Smooth muscle cell (in vitro differentiated cells): Measurements from ENCODE around the gene CADM2. TPM values are rescaled to one million over a fixed set of nuclear protein-coding genes. Genes with fewer than 3 reads are reported as not detected.

Experiments used
- DNase-seq: peaks from one replicate; lab custom pipeline; 2025; ENCODE audit not compliant: unreplicated experiment; lab: John Stamatoyannopoulos, UW
- H2AFZ ChIP-seq: fragments of 200-600 bp; sonication (generic); 2 replicates; pipeline ENCODE4 v1.6.0; 2016; ENCODE audit warnings: antibody characterized with exemption, low read depth, mild to moderate bottlenecking
- H3F3A ChIP-seq: fragments of 200-600 bp; sonication (generic); 2 replicates; pipeline ENCODE4 v1.6.0; 2017; ENCODE audit warnings: antibody characterized with exemption, low read depth
- H3K27ac ChIP-seq: fragments of 200-600 bp; sonication (generic); 2 replicates; pipeline ENCODE4 v1.5.1; 2016; ENCODE audit warnings: low read depth, mild to moderate bottlenecking
- H3K27me3 ChIP-seq: fragments of 200-600 bp; sonication (generic); 2 replicates; pipeline ENCODE4 v1.6.1; 2016; ENCODE audit warnings: low read depth, mild to moderate bottlenecking
- H3K36me3 ChIP-seq: fragments of 200-600 bp; sonication (generic); 2 replicates; pipeline ENCODE4 v1.5.1; 2016; ENCODE audit warnings: low read depth
- H3K4me1 ChIP-seq: fragments of 200-600 bp; sonication (generic); 2 replicates; pipeline ENCODE4 v1.5.1; 2016; ENCODE audit warnings: low read depth
- H3K4me2 ChIP-seq: fragments of 200-600 bp; sonication (generic); 2 replicates; pipeline ENCODE4 v1.6.0; 2016; ENCODE audit warnings: mild to moderate bottlenecking
- H3K4me3 ChIP-seq: fragments of 200-600 bp; sonication (generic); 2 replicates; pipeline ENCODE4 v1.5.1; 2016; ENCODE audit warnings: mild to moderate bottlenecking
- H3K79me2 ChIP-seq: fragments of 200-600 bp; sonication (generic); 2 replicates; pipeline ENCODE4 v1.6.0; 2016; ENCODE audit warnings: low read depth, mild to moderate bottlenecking
- H3K9ac ChIP-seq: fragments of 200-600 bp; sonication (generic); 2 replicates; pipeline ENCODE4 v1.6.0; 2016; ENCODE audit warnings: low read depth
- H3K9me3 ChIP-seq: fragments of 200-600 bp; sonication (generic); replicated peaks from 2 replicates; pipeline ENCODE4 v1.5.1; 2016; ENCODE audit warnings: low read depth
- H4K20me1 ChIP-seq: fragments of 200-600 bp; sonication (generic); 2 replicates; pipeline ENCODE4 v1.6.0; 2016; ENCODE audit warnings: low read depth
- CTCF ChIP-seq: fragments of 200-600 bp; sonication (generic); IDR thresholded peaks from 2 replicates; pipeline ENCODE4 v1.5.1; 2017; ENCODE audit warnings: borderline replicate concordance, mild to moderate bottlenecking, antibody characterized with exemption; ENCODE audit not compliant: insufficient read depth, poor library complexity, severe bottlenecking
- WGBS: methylation state at CpG from one replicate; pipeline ENCODE4 v1.1.7; 2016; ENCODE audit warnings: low lambda C conversion rate; 5-methylcytosine and 5-hydroxymethylcytosine counted together
- polyA plus RNA-seq: library from polyadenylated mRNA; unstranded; fragments of >200 nt; fragmentation: Nextera tagmentation; extraction: Ambion mirVana; gene quantifications from 2 replicates; pipeline ENCODE4 v1.2.1, GENCODE V29; 2016
- total RNA-seq: library from RNA; depleted of rRNA; stranded (reverse); fragments of >200 nt; gene quantifications from 2 replicates; pipeline ENCODE4 v1.2.3, GENCODE V29; 2014

The CADM2 gene
- total and polyA plus RNA-seq, 2 experiments from 2014 or later = 0.13 TPM; not detected in 1

- Histone ChIP-seq H2AFZ (no peak overlapping the region), H3K27me3 (no peaks in the 10 kb centered on the region), H3K27ac (no peak overlapping the region), H3K36me3 (no peaks in the 10 kb centered on the region), H3F3A (no peaks in the 10 kb centered on the region), H3K4me1 (no peaks in the 10 kb centered on the region), H3K4me3 (no peak overlapping the region), H4K20me1 (no peaks in the 10 kb centered on the region), H3K9ac (no peak overlapping the region), H3K9me3 (no peaks in the 10 kb centered on the region), H3K79me2 (no peaks in the 10 kb centered on the region), H3K4me2 (no peak overlapping the region)
- DNase-seq = no peak
- 95% methylated on average over 1 of the region's 1 CpG for WGBS
- TF ChIP-seq CTCF = no peak
Measured at GRCh38 chr3:85808755-85809154, 850.0 kb downstream of the CADM2 start.

- H3K4me3 ChIP-seq = no peak overlapping the region
- H3K9ac ChIP-seq = no peak overlapping the region
- H3K4me2 ChIP-seq = no peak overlapping the region
- H3K4me1 ChIP-seq = no peaks in the 10 kb centered on the region
- no peak for DNase-seq
- no peak overlapping the region for H3K27ac ChIP-seq
- no peaks in the 10 kb centered on the region for H3F3A ChIP-seq
- H3K27me3 ChIP-seq = no peaks in the 10 kb centered on the region
- H3K79me2 ChIP-seq = no peaks in the 10 kb centered on the region
- H3K9me3 ChIP-seq = no peaks in the 10 kb centered on the region
- no peaks in the 10 kb centered on the region for H3K36me3 ChIP-seq
- H2AFZ ChIP-seq = no peak overlapping the region
- 31% methylated on average over 1 of the region's 1 CpG for WGBS
- peak; percentile 69 for TF ChIP-seq CTCF
- H4K20me1 ChIP-seq = no peaks in the 10 kb centered on the region
Measured at GRCh38 chr3:85821130-85821756, 862.5 kb downstream of the CADM2 start.

- WGBS = 73% methylated on average over 1 of the region's 1 CpG
- no peaks in the 10 kb centered on the region for H3K9me3 ChIP-seq
- H3F3A ChIP-seq = no peaks in the 10 kb centered on the region
- no peak overlapping the region for H3K4me2 ChIP-seq
- no peaks in the 10 kb centered on the region for H3K79me2 ChIP-seq
- no peak overlapping the region for H3K9ac ChIP-seq
- no peak for DNase-seq
- H3K27me3 ChIP-seq = no peaks in the 10 kb centered on the region
- no peak overlapping the region for H2AFZ ChIP-seq
- H4K20me1 ChIP-seq = no peaks in the 10 kb centered on the region
- no peaks in the 10 kb centered on the region for H3K36me3 ChIP-seq
- TF ChIP-seq CTCF = no peak
- no peak overlapping the region for H3K27ac ChIP-seq
- no peaks in the 10 kb centered on the region for H3K4me1 ChIP-seq
- H3K4me3 ChIP-seq = no peak overlapping the region
Measured at GRCh38 chr3:85835857-85836440, 877.2 kb downstream of the CADM2 start.

GRCh38 chr3:85837402-85837801 lies 878.6 kb downstream of the CADM2 start:
- Histone ChIP-seq H3F3A (no peaks in the 10 kb centered on the region), H3K4me1 (no peaks in the 10 kb centered on the region), H4K20me1 (no peaks in the 10 kb centered on the region), H3K9ac (no peak overlapping the region), H2AFZ (no peak overlapping the region), H3K27ac (no peak overlapping the region), H3K4me3 (no peak overlapping the region), H3K4me2 (no peak overlapping the region), H3K36me3 (no peaks in the 10 kb centered on the region), H3K27me3 (no peaks in the 10 kb centered on the region), H3K79me2 (no peaks in the 10 kb centered on the region), H3K9me3 (no peaks in the 10 kb centered on the region)
- 90% methylated on average over 3 of the region's 3 CpGs for WGBS
- no peak for DNase-seq
- TF ChIP-seq CTCF = no peak
